C1 segment of cervical spinal cord (tissue), 14 donors: Measurements from ENCODE around the gene MAPKAP1.
"Not testable (repeated sequence)": the region's sequence is repeated elsewhere in the genome, so short reads cannot be mapped to it uniquely, and the experiment has no call there.

ENCODE experiments used
- DNase-seq, 14 donors: peaks; one replicate each; lab custom pipeline; 2025; lab: John Stamatoyannopoulos, UW

MAPKAP1 gene

DNA sequence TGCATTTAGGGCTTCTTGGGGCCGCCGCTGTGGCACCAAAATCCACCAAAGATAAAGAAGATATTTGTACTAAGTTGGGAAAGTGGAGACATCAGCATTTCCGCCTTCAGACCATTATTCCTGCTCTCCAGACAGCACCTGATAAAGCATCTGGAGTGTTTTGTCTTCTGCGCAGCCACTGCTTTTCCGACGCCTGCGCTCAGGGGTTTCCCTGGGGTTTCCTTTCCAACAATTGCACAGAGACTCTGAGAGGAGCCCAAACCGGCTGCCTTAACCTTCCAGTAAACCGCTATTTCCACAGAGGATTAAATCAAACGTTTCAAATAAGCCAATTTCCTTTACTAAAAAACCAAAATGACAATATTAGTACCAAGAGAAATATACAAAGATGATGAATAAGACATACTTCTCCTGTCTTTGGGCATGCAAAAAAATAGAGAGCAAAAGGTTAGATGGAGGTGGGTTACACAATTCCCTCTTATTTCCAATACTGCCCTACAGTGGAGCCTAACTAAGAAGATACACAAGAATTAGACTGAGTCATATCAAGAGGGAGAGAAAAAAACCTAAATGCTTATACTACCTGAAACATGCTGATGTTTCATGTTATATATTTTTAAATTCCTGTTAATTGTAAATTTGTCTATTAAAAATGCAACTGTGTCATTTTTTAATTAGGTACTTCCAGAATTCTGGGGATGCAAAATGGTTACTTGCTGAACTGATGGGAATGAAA lies 98.4 kb downstream of the MAPKAP1 start:
- no peak for DNase-seq

GRCh38 chr9:125604196-125604595 lies 102.8 kb downstream of the MAPKAP1 start:
- DNase-seq: no peak

DNA sequence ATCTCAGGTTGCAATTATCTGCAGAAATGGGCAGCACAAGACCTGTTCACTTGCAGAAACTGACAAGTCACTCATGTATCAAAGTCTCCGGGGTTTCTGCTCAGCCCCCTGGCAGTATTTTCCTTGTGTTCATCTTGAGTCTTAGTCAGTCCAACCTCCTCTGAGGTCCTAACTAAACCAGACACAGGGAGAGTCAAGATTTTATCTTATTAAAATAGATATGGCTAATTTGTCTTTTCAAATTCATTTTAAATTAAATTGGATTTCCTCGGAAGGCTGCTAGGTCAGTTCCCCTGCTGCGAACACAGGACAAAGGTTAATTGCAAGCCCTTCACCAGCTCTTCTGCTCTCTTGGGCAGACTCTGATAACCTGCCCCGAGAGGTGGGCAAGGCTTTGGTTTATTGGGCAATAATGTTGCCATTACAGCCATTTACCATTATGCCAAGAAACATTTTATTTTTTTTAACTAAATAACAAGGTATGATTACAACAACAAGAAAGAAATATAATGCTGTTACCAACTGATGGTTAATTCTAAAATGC lies 103.5 kb downstream of the MAPKAP1 start:
- no peak for DNase-seq

DNA sequence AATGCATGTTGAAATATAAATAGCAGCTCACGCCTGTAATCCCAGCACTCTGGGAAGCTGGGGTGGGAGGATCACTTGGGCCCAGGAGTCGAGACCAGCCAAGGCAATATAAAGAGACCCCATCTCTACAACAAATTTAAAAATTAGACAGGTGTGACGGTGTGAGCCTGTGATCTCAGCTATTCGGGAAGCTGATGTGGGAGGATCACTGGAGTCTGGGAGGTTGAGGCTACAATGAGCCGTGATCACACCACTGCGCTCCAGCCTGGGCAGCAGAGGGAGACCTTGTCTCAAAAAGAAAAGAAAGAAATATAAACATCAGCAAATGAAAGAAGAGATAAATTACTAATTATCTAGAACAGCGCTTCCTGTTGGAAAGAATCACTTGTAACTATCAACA lies 105.0 kb downstream of the MAPKAP1 start:
- DNase-seq: no peak

GRCh38 chr9:125600194-125600593 lies 106.8 kb downstream of the MAPKAP1 start:
- no peak for DNase-seq

- DNase-seq: peak in 1 of 14 donors; percentile 5
Observed at GRCh38 chr9:125594223-125594610, 112.8 kb downstream of the MAPKAP1 start.

DNA sequence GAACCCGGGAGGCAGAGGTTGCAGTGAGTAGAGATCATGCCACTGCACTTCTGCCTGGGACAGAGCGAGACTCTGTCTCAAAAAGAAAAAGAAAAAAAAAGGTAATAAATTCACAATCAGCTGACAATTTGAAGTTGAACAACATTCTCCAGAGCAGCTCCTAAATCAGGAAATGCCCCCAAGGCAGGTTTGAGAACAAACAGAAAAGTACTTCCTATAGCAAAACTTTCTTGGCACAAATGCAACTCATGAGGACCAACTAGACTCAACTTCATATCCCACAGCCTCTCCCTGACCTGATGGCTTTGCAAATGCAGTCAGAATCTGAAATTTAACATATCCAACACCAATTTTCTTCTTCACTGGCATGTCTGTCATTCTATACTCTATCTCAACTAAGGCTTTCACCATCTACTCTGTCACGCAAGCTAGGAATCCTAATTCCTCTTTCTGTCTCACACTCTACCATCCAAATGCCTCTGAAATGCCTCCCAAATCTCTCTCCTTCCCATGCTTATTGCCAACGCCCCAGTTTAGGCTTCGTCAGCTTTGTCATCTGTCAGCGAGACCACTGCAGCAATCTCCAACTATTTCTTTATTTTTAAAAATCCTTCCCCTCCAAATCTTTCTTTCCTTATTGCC lies 113.3 kb downstream of the MAPKAP1 start:
- no peak for DNase-seq

GRCh38 chr9:125591888-125592287 lies 115.1 kb downstream of the MAPKAP1 start:
- no peak for DNase-seq

GRCh38 chr9:125591245-125591644 lies 115.8 kb downstream of the MAPKAP1 start:
- DNase-seq: no peak

DNA sequence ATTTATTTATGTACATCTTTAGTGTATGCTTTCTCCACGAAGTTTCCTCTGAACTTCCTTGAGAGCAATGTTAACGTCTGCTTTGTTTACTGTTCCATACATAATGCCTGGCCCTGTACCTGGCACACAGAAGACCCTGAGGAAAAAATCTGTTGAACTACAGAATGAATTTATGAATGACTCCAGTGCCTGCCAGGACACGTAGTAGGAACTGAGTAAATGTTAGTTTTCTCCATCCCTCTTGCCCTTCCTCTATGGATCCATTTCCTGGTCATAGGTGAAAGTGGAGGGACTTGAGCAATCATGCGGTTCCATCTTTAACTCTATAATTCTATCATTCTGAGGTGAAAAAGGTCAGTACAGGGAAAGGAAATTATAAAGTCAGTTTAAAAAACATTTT lies 117.7 kb downstream of the MAPKAP1 start:
- no peak for DNase-seq

DNA sequence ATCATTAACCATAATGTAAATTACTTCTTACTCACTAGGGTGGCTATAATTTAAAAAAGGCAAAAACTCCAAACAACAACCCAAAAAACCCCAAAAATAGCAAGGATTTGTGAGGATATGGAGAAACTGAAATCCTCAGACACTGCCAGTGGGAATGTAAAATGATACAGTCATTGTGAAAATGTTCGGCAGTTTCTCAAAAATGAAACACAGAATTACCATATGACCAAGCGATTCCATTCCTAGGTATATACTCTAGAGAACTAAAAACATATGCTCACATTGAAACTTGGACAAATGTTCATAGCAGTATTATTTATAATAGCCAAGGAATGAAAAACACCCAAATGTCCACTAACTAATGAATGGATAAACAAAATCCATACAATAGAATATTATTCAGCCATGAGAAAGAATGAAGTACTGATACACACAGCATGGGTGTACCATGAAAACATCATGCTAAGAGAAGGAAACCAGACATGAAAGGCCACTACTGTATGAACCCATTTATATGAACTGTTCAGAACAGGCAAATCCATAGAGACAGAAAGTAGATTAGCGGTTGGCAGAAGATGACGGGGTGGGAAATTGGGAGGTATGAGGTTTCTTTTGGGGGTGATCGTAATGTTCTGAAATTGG lies 119.1 kb downstream of the MAPKAP1 start:
- DNase-seq: no peak

GRCh38 chr9:125586172-125586511 lies 120.9 kb downstream of the MAPKAP1 start:
- DNase-seq: no peak

- DNase-seq: no peak
Observed at GRCh38 chr9:125585503-125586171, 121.4 kb downstream of the MAPKAP1 start.

GRCh38 chr9:125580701-125581286 lies 126.2 kb downstream of the MAPKAP1 start:
- DNase-seq: peak in 1 of 14 donors; percentile 55

GRCh38 chr9:125579030-125579932 lies 127.7 kb downstream of the MAPKAP1 start:
- DNase-seq: no peak

- no peak for DNase-seq
Observed at GRCh38 chr9:125574126-125574877, 132.7 kb downstream of the MAPKAP1 start.

- DNase-seq: not testable (repeated sequence)
Observed at GRCh38 chr9:125572461-125572860, 134.5 kb downstream of the MAPKAP1 start.

- not testable (repeated sequence) for DNase-seq
Observed at GRCh38 chr9:125571824-125572223, 135.2 kb downstream of the MAPKAP1 start.

DNA sequence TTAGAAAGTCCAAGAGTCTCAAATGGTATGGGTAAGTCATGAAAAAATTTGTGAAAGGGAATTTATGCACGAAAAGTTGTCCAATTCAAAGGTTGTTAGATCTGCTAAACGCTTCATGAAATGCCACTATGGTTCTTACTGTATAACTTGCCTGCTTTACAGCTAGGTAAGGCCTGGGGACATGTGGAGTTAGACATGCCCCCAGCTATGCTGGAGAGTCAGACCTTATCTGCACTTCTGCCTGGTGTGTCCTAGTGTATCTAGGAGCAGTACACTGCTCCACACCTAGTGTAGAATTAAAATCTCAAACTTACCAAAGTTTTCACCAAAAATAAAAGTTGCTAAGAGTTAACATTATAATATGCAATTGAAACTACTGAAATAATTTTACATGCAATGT lies 136.8 kb downstream of the MAPKAP1 start:
- no peak for DNase-seq

- no peak for DNase-seq
Observed at GRCh38 chr9:125568621-125569020, 138.4 kb downstream of the MAPKAP1 start.
